PC-9 (cell line): Measurements from ENCODE around the gene ANKFY1.

Experiments used
- CTCF ChIP-seq: fragments of 200-600 bp; sonication (generic); conservative IDR thresholded peaks from 2 replicates; pipeline ENCODE4 v1.6.1; 2017; ENCODE audit warnings: mixed run types, antibody characterized with exemption, mild to moderate bottlenecking, moderate library complexity
- EZH2 ChIP-seq: fragments of 200-600 bp; sonication (generic); IDR thresholded peaks from 2 replicates; pipeline ENCODE4 v1.8.0; 2017; ENCODE audit warnings: antibody characterized with exemption, low read depth

- TF ChIP-seq CTCF = no peak
- no peak for TF ChIP-seq EZH2
These were observed 85.1 kb downstream of the ANKFY1 start for GRCh38 chr17:4178651-4179050.
